DOHH2 (cell line): ENCODE data around the gene ST3GAL2.

Experiments used
- H3F3A ChIP-seq: fragments of 200-600 bp; sonication (generic), shearing (Covaris generic); 2 replicates; pipeline ENCODE4 v1.6.0; 2016; ENCODE audit warnings: antibody characterized with exemption, mild to moderate bottlenecking; ENCODE audit not compliant: control insufficient read depth, insufficient read depth
- H3K27ac ChIP-seq: fragments of 200-600 bp; sonication (generic); 2 replicates; pipeline ENCODE4 v1.5.1; 2014; ENCODE audit warnings: low read depth, mild to moderate bottlenecking, low read length, moderate library complexity
- H3K27me3 ChIP-seq: fragments of 200-600 bp; sonication (generic); 2 replicates; pipeline ENCODE4 v1.6.1; 2014; ENCODE audit warnings: mild to moderate bottlenecking, low read length, mixed read lengths; ENCODE audit not compliant: control insufficient read depth
- H3K36me3 ChIP-seq: fragments of 200-600 bp; sonication (generic); 2 replicates; pipeline ENCODE4 v1.6.1; 2014; ENCODE audit warnings: mild to moderate bottlenecking, low read length, moderate library complexity, mixed read lengths; ENCODE audit not compliant: control insufficient read depth
- H3K4me1 ChIP-seq: fragments of 200-600 bp; sonication (generic); 2 replicates; pipeline ENCODE4 v1.6.1; 2014; ENCODE audit warnings: mild to moderate bottlenecking, low read length, mixed read lengths; ENCODE audit not compliant: control insufficient read depth
- H3K4me2 ChIP-seq: fragments of 200-600 bp; sonication (generic); 2 replicates; pipeline ENCODE4 v1.6.0; 2014; ENCODE audit warnings: mild to moderate bottlenecking, low read length, moderate library complexity
- H3K4me3 ChIP-seq: fragments of 200-600 bp; sonication (generic); 2 replicates; pipeline ENCODE4 v1.5.1; 2014; ENCODE audit warnings: mild to moderate bottlenecking, low read length, mixed read lengths
- H3K79me2 ChIP-seq: fragments of 200-600 bp; sonication (generic); 2 replicates; pipeline ENCODE4 v1.6.1; 2014; ENCODE audit warnings: mild to moderate bottlenecking, low read length, mixed read lengths; ENCODE audit not compliant: control insufficient read depth
- H3K9me2 ChIP-seq: fragments of 200-600 bp; sonication (generic); replicated peaks from 2 replicates; pipeline ENCODE4 v1.6.1; 2014; ENCODE audit warnings: mild to moderate bottlenecking, low read length, mixed read lengths; ENCODE audit not compliant: control insufficient read depth
- H3K9me3 ChIP-seq: fragments of 200-600 bp; sonication (generic); 2 replicates; pipeline ENCODE4 v1.6.1; 2014; ENCODE audit warnings: antibody characterized with exemption, low read length, mixed read lengths; ENCODE audit not compliant: control insufficient read depth, insufficient read depth
- H4K20me1 ChIP-seq: fragments of 200-600 bp; sonication (generic); 2 replicates; pipeline ENCODE4 v1.6.0; 2014; ENCODE audit warnings: low read depth, mild to moderate bottlenecking, antibody characterized with exemption, low read length, moderate library complexity; ENCODE audit not compliant: control insufficient read depth, insufficient read depth
- EZH2phosphoT487 ChIP-seq: fragments of 200-600 bp; sonication (generic); IDR thresholded peaks from 2 replicates; pipeline ENCODE4 v1.6.1; 2017; ENCODE audit warnings: borderline replicate concordance, mild to moderate bottlenecking, antibody characterized with exemption, low read length, moderate library complexity, mixed read lengths
- TF ChIP-seq, protein P1 (sequence below): fragments of 200-600 bp; sonication (generic); IDR thresholded peaks from one replicate; pipeline ENCODE4 v1.5.1; 2014; ENCODE audit warnings: antibody characterized with exemption, mild to moderate bottlenecking, low read depth, low read length; ENCODE audit not compliant: poor library complexity, severe bottlenecking

Gene ST3GAL2

GRCh38 chr16:70398177-70398743 lies 40.6 kb downstream of the ST3GAL2 start:
- H3K27ac ChIP-seq, result no peak overlapping the region
- peaks cover 61% of the 10 kb centered on the region for H3K36me3 ChIP-seq
- no peak overlapping the region for H3K4me2 ChIP-seq

DNA sequence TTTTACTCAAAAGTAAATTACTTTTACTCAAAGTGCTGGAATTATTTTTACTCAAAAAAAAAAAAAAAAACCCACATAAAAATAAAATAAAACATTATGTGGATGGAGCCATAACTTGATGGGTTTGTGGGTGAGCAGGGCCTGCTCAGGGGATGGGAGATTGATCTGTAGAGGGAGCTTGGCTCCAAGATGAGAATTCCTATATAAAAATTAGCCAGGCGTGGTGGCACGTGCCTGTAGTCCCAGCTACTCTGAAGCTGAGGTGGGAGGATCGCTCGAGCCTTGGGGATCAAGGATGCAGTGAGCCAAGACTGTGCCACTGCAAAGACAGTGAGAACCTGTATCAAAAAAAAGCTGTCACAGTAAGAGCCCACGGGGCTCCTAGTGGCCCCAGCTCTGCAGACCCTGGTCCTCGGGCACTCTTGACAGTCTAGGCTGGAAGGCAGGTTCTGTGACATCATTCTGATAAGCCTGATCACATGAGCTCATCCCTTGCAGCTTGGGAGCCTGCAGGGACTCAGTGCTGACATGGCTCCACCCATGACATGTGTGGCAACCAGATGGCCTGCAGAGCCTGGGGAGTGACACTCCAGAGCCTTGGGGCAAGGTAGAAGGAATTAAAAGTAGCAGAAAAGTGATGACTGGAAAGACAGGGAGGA lies 42.5 kb downstream of the ST3GAL2 start:
- TF ChIP-seq, protein P1, sequence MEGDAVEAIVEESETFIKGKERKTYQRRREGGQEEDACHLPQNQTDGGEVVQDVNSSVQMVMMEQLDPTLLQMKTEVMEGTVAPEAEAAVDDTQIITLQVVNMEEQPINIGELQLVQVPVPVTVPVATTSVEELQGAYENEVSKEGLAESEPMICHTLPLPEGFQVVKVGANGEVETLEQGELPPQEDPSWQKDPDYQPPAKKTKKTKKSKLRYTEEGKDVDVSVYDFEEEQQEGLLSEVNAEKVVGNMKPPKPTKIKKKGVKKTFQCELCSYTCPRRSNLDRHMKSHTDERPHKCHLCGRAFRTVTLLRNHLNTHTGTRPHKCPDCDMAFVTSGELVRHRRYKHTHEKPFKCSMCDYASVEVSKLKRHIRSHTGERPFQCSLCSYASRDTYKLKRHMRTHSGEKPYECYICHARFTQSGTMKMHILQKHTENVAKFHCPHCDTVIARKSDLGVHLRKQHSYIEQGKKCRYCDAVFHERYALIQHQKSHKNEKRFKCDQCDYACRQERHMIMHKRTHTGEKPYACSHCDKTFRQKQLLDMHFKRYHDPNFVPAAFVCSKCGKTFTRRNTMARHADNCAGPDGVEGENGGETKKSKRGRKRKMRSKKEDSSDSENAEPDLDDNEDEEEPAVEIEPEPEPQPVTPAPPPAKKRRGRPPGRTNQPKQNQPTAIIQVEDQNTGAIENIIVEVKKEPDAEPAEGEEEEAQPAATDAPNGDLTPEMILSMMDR, result no peak
- no peak for TF ChIP-seq EZH2phosphoT487
- Histone ChIP-seq H3K4me1 (peaks cover 12% of the 10 kb centered on the region), H3F3A (no peaks in the 10 kb centered on the region), H3K36me3 (peaks cover 68% of the 10 kb centered on the region), H3K4me3 (no peak overlapping the region), H3K4me2 (no peak overlapping the region), H3K9me3 (no peaks in the 10 kb centered on the region), H3K27me3 (no peaks in the 10 kb centered on the region), H3K27ac (no peak overlapping the region), H3K79me2 (peaks cover 20% of the 10 kb centered on the region), H3K9me2 (no peaks in the 10 kb centered on the region), H4K20me1 (peaks cover 3% of the 10 kb centered on the region; the same call in 1 of the 2 replicates)

More at GRCh38 chr16:70398177-70398743, 40.6 kb downstream of the ST3GAL2 start:
- no peaks in the 10 kb centered on the region for H3K27me3 ChIP-seq
- H3K9me3 ChIP-seq, result no peaks in the 10 kb centered on the region
- peaks cover 22% of the 10 kb centered on the region for H3K4me1 ChIP-seq
- no peaks in the 10 kb centered on the region for H3F3A ChIP-seq
- no peak for TF ChIP-seq EZH2phosphoT487
- TF ChIP-seq, protein P1, result no peak
- H3K9me2 ChIP-seq, result no peaks in the 10 kb centered on the region
- H3K4me3 ChIP-seq, result no peak overlapping the region
- H3K79me2 ChIP-seq, result peaks cover 37% of the 10 kb centered on the region
- H4K20me1 ChIP-seq, result peaks cover 3% of the 10 kb centered on the region; the same call in 1 of the 2 replicates

DNA sequence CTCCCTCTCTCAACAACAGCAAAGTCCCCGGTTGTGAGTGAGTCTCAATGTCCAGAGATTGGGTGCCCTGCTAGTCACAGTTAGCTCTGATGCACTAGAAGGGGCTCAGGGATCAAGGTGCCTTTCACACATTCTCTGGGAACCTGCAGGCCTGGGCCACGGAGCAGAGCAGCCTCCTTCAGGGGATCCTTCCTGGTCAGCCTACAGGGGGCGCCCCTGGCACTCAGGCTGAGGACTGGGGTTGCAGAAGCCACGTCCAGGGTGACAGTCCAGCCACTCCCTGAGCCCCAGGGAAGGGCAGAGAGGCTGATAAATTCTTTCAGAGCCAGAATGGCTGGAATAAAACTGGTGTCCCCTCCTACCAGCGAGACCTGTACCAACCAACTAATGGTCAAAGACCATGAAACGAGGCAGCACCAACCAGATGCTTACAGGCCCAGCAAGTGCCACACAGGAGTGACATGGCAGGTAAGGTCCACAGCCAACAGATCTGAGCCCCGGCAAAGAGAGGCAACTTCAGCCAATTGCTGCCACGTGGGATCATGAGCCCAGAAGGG lies 43.5 kb downstream of the ST3GAL2 start:
- Histone ChIP-seq H3K27me3 (no peaks in the 10 kb centered on the region), H4K20me1 (no peaks in the 10 kb centered on the region), H3K27ac (no peak overlapping the region), H3K4me3 (no peak overlapping the region), H3K4me1 (peaks cover 7% of the 10 kb centered on the region), H3K9me2 (no peaks in the 10 kb centered on the region), H3F3A (no peaks in the 10 kb centered on the region), H3K4me2 (no peak overlapping the region), H3K36me3 (peaks cover 60% of the 10 kb centered on the region), H3K79me2 (peaks cover 11% of the 10 kb centered on the region), H3K9me3 (no peaks in the 10 kb centered on the region)
- TF ChIP-seq, protein P1, result peak; percentile 97
- no peak for TF ChIP-seq EZH2phosphoT487
